ENCODE results near the gene PSMD11. TPM values are rescaled to one million over a fixed set of nuclear protein-coding genes. Genes with fewer than 3 reads are reported as not detected.

PSMD11 gene
- total RNA-seq, 1 experiment from 2014 or later = 123 TPM

DNA sequence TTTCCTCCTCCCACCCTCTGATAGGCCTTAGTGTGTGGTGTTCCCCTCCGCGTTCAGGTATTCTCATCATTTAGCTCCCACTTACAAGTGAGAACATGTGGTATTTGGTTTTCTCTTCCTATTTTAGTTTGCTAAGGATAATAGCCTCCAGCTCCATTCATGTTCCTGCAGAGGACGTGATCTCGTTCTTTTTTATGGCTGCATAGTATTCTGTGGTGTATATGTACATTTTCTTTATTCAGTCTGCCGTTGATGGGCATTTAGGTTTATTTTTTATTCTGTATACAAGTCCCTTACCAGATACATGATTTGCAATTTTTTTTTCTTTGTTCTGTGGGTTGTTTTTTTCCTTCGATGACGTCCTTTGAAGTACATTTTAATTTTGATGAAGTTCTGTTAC is 23.6 kb downstream of the PSMD11 start:
- no peak for DNase-seq (ENCODE audit: unreplicated experiment)
- intact Hi-C loops (cut with micrococcal nuclease) = no loop called here
- Mint-ChIP-seq H3K4me1 (ENCODE audit: insufficient read depth, unreplicated experiment) (no peaks in the 10 kb centered on the region), H3K27me3 (ENCODE audit: insufficient read depth, unreplicated experiment) (no peaks in the 10 kb centered on the region), H3K4me3 (ENCODE audit: unreplicated experiment) (no peak overlapping the region), H3K36me3 (ENCODE audit: insufficient read depth, unreplicated experiment) (peaks cover 98% of the 10 kb centered on the region), H3K9me3 (ENCODE audit: unreplicated experiment) (no peaks in the 10 kb centered on the region), H3K27ac (ENCODE audit: low read depth, unreplicated experiment) (no peak overlapping the region)
- ChIA-PET CTCF (interaction anchor here (0.6 to 1.0 kb wide), 4 partner anchors 8 to 19 kb away, joined by 3 to 6 read pairs (median 4); no protein-coding TSS in a partner anchor), POLR2A (interaction anchor here (0.9 kb wide), 1 partner anchor 19 kb away, joined by 3 read pairs; the partner anchor contains the start of gene CDK5R1)
- TF ChIP-seq, protein P1, sequence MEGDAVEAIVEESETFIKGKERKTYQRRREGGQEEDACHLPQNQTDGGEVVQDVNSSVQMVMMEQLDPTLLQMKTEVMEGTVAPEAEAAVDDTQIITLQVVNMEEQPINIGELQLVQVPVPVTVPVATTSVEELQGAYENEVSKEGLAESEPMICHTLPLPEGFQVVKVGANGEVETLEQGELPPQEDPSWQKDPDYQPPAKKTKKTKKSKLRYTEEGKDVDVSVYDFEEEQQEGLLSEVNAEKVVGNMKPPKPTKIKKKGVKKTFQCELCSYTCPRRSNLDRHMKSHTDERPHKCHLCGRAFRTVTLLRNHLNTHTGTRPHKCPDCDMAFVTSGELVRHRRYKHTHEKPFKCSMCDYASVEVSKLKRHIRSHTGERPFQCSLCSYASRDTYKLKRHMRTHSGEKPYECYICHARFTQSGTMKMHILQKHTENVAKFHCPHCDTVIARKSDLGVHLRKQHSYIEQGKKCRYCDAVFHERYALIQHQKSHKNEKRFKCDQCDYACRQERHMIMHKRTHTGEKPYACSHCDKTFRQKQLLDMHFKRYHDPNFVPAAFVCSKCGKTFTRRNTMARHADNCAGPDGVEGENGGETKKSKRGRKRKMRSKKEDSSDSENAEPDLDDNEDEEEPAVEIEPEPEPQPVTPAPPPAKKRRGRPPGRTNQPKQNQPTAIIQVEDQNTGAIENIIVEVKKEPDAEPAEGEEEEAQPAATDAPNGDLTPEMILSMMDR (IDR thresholded peaks at IDR 0.05; ENCODE audit: unreplicated experiment) = no peak
- no TSS peak for BruUV-seq (replicated peaks)

DNA sequence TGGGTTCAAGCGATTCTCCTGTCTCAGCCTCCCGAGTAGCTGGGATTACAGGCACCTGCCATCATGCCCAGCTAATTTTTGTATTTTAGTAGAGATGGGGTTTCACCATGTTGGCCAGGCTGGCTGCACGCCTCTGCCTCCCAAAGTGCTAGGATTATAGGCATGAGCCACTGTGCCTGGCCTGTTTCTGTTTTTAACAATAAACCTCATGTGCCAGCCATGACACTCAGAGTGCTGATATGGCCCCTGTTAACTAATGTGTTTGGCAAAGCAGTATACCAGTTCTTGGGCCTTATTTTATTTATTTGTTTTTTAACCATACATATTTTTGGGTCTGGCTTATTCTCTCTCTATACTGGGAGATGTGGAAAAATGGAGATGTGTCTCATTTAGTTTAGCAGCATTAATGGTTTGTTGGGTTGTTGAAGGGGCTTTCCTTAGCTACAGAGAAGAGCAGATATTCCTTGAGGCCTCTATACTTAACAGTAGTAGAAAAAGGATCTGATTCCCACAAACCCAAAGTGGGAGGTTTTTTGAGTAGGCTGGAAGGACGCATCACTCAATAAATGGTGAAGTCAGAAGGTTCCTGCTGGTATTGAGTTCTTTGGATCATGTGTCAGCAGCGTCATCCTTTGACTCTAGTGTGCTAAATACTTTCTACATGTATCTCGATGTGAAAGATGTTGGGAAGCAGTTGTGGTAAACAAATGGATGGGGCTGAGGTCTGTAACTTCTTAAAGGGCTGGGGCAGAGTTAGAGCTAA is 26.3 kb downstream of the PSMD11 start:
- no TSS peak for BruUV-seq (replicated peaks)
- TF ChIP-seq, protein P1 (IDR thresholded peaks at IDR 0.05; ENCODE audit: unreplicated experiment) = no peak
- H3K36me3 Mint-ChIP-seq (ENCODE audit: insufficient read depth, unreplicated experiment) = peaks cover 99% of the 10 kb centered on the region
- POLR2A ChIA-PET = no interaction called here
- H3K4me1 Mint-ChIP-seq (ENCODE audit: insufficient read depth, unreplicated experiment) = no peaks in the 10 kb centered on the region
- CTCF ChIA-PET = interaction anchor here (0.6 to 5.0 kb wide), 5 partner anchors 9 to 299 kb away, joined by 3 to 74 read pairs (median 4); no protein-coding TSS in a partner anchor
- DNase-seq (ENCODE audit: unreplicated experiment) = no peak
- H3K4me3 Mint-ChIP-seq (ENCODE audit: unreplicated experiment) = no peak overlapping the region
- no peaks in the 10 kb centered on the region for H3K27me3 Mint-ChIP-seq (ENCODE audit: insufficient read depth, unreplicated experiment)
- H3K27ac Mint-ChIP-seq (ENCODE audit: low read depth, unreplicated experiment) = no peak overlapping the region
- H3K9me3 Mint-ChIP-seq (ENCODE audit: unreplicated experiment) = no peaks in the 10 kb centered on the region
- intact Hi-C loops (cut with micrococcal nuclease) = no loop called here

DNA sequence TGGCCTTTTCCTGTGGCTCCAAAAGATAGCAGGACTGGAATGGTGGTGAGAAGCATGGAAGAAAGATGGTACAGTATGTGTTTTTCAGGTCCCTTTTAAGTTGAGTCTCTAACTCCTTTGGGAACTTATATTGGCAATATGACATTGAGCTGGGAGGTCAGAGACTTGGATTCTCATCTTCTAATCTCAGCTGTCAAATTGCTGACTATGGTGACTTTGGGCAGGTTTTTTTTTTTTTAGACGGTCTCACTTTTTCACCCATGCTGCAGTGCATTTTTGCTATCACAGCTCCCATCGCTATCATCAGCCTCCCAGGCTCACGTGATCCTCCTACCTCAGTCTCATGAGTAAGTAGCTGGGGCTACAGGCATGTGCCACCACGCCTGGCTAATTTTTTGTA is 27.3 kb downstream of the PSMD11 start:
- no peak overlapping the region for H3K4me3 Mint-ChIP-seq (ENCODE audit: unreplicated experiment)
- peaks cover 97% of the 10 kb centered on the region for H3K36me3 Mint-ChIP-seq (ENCODE audit: insufficient read depth, unreplicated experiment)
- BruUV-seq (replicated peaks) = no TSS peak
- intact Hi-C loops (cut with micrococcal nuclease) = no loop called here
- no peaks in the 10 kb centered on the region for H3K9me3 Mint-ChIP-seq (ENCODE audit: unreplicated experiment)
- H3K27me3 Mint-ChIP-seq (ENCODE audit: insufficient read depth, unreplicated experiment) = no peaks in the 10 kb centered on the region
- no peak overlapping the region for H3K27ac Mint-ChIP-seq (ENCODE audit: low read depth, unreplicated experiment)
- POLR2A ChIA-PET = no interaction called here
- no peak for DNase-seq (ENCODE audit: unreplicated experiment)
- CTCF ChIA-PET = interaction anchor here (0.6 to 5.0 kb wide), 7 partner anchors 10 to 298 kb away, joined by 3 to 74 read pairs (median 3); partner anchors contain the start of gene PSMD11
- H3K4me1 Mint-ChIP-seq (ENCODE audit: insufficient read depth, unreplicated experiment) = no peaks in the 10 kb centered on the region
- TF ChIP-seq, protein P1 (IDR thresholded peaks at IDR 0.05; ENCODE audit: unreplicated experiment) = no peak

DNA sequence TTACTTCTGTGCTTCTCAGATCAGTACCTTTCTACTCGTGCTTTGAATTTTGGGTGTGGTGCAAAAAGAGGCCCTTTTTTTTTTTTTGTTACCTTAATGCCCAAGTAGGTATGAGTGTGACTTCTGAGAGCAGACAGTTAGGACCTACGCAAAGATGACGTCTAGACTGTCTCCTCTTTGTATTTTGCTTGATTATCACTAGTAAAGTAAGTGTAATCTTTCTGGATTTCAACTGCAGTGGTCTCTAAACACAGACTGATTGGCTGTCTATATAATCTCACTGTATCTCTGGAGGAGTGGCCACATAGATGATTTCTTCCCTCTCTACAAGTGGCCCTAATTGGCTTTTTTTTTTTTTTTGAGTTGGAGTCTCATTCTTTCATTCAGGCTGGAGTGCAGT is 30.9 kb downstream of the PSMD11 start:
- Mint-ChIP-seq H3K9me3 (ENCODE audit: unreplicated experiment) (no peaks in the 10 kb centered on the region), H3K27me3 (ENCODE audit: insufficient read depth, unreplicated experiment) (no peaks in the 10 kb centered on the region), H3K36me3 (ENCODE audit: insufficient read depth, unreplicated experiment) (peaks cover 97% of the 10 kb centered on the region), H3K27ac (ENCODE audit: low read depth, unreplicated experiment) (no peak overlapping the region), H3K4me1 (ENCODE audit: insufficient read depth, unreplicated experiment) (no peaks in the 10 kb centered on the region), H3K4me3 (ENCODE audit: unreplicated experiment) (no peak overlapping the region)
- intact Hi-C loops (cut with micrococcal nuclease) = no loop called here
- ChIA-PET CTCF (interaction anchor here (1.0 to 5.0 kb wide), 3 partner anchors 13 to 31 kb away, joined by 4 to 74 read pairs (median 8); partner anchors contain the start of gene PSMD11), POLR2A (no interaction called here)
- TF ChIP-seq, protein P1 (IDR thresholded peaks at IDR 0.05; ENCODE audit: unreplicated experiment) = no peak
- DNase-seq (ENCODE audit: unreplicated experiment) = no peak
- BruUV-seq (replicated peaks) = no TSS peak

All from MCF 10A (cell line).